Activated CD8-positive, alpha-beta memory T cell treated with anti-CD3 and anti-CD28 coated beads, Interleukin-2, amount 50 U/mL, for 24 hours (primary cell): ENCODE results near the gene ATXN7L1.

ENCODE experiments used
- DNase-seq: peaks from one replicate; pipeline ENCODE4 v3.0.0-alpha.2; 2020; ENCODE audit errors: extremely low read depth

The ATXN7L1 gene

DNA sequence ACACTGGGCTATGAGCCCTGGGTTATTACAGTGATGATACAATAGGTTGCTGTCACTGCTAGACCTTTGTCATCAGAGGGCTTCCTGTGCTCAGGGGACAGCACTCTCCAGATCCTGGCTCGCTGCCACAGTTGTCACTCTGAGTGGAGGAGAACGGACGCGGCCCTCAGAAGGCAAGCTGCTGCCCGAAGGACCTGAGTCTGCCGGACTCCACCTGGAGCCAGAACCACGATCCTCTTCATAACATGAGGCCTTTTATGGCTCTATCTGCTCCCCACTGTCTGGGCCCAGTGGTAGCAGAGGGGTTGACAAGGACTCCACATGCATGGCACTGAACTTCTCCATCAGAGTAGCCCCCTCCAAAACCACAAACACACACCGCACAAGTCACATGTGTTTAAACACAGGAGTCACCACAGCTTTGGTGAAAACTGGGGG lies 200.4 kb downstream of the ATXN7L1 start:
- peak; percentile 29 for DNase-seq

DNA sequence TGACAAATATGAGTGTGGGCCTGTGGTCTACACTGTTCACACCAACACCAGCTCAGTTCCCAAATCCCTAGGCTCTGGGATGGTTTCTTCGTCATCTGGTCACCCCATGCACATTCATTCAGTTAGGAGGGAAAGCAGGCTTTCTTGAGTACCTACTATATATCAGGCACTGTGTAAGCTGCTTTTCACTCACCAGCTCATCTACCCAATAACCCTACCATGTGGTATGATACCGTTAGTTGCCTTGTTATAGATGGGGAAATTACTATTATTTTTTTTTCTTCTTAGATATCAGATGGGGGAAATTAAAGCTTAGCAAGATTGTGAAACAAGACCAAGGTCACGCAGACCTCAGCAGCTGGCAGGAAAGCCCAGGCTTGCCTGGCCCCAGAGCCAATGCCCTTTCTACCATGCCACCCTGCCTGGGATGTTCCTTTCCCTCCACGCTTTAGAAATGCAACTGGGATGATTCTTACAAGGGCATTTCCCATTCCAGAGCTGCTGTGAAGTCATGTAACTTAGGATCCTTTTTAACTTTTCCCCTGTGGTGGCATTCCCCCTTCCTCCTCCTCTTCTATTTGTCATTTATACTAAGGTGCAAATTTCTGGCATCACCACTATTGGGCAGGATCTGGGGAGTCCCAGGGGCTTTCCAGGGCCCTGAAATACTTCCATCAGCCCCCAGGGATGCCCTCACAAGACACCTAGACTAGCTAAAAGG lies 202.0 kb downstream of the ATXN7L1 start:
- no peak for DNase-seq

GRCh38 chr7:105673367-105674084 lies 202.9 kb downstream of the ATXN7L1 start:
- no peak for DNase-seq

- DNase-seq = no peak
Observed at GRCh38 chr7:105672801-105673200, 203.6 kb downstream of the ATXN7L1 start.

DNA sequence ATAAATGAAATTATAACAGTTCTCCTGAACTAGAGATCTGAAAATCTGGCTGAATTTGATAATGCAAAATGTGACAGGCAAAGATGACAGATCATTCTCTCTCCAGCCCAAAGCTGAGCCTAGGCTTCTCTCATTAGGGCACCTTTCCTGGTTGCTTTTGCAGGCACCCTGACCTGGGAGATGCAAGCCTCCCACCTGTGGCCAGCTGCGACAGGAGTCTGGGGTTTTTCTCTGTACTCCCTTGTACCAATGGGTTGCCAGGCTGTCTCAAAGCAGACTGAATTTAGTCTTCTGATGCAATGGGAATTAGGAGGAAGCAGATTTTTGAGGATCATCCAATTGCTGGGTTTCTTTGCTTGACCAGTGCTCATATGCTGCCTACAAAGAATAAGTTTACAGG lies 210.1 kb downstream of the ATXN7L1 start:
- DNase-seq = no peak

GRCh38 chr7:105665684-105666083 lies 210.7 kb downstream of the ATXN7L1 start:
- DNase-seq = no peak

- DNase-seq = no peak
Observed at GRCh38 chr7:105664816-105665525, 211.4 kb downstream of the ATXN7L1 start.

DNA sequence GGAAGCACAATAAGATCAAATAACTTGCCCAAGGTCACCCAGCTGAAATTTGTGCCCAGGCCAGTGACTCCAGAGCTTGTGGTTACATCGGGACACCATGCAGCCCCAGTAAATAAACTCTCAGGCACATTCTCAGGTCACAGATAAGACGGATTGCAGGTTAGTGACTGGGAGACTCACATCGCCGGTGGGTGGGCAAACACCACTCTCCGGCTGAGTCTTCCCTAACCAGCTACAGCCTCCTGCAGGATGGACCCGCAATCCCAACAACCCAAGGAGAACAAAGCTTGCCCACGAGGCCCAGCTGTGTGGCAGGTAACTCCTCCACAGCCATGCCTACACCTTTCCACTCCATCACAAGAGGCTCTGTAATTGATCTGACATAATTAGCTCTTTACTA lies 213.4 kb downstream of the ATXN7L1 start:
- no peak for DNase-seq

- no peak for DNase-seq
Observed at GRCh38 chr7:105661625-105662024, 214.8 kb downstream of the ATXN7L1 start.

DNA sequence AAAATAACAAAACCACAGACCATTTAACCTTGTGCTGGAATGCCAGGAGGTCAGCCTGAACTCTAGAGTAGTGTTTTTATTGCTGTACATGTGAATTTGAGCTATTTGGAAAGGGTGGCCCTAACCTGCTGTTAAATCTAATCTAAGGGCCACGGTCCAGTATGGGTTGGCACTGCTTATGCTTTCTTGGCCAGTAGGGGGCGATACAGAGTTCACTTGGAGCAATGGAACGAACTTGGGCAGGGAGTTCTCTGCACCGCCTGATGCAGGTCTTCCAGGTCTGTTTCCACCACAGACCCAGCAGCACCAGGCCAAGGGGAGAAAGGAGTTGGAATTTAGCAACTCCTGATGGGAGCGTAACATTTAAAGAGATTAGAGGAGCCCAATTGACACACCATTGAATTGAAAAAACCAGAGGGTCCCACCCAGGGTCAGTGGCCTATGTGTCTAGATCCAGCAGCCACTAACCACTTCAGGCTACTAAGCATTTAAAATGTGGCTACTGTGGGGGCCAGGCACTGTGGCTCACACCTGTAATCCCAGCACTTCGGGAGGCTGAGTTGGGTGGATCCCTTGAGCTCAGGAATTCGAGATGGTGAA lies 219.4 kb downstream of the ATXN7L1 start:
- peak; percentile 40 for DNase-seq

GRCh38 chr7:105655500-105656380 lies 220.7 kb downstream of the ATXN7L1 start:
- no peak for DNase-seq

DNA sequence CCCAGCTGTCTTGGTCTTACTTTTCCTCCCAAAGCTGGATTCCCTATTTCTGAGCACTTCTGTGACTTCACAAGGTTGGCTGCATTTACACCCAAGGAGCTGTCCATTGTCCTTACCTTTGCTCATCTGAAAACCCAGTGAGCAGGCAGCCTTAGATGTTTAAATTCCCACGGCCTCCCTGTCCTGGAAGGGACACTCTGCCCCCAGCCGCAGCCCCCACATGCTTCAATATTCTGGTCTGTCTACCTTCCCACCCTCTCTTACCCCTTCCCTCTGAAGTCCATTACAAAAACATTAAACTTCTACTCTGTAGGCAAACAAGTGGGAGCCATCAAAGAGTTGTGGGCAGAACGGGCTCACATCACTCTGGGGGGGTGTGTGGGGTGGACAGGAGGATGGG lies 221.3 kb downstream of the ATXN7L1 start:
- DNase-seq = no peak

GRCh38 chr7:105654095-105654686 lies 222.2 kb downstream of the ATXN7L1 start:
- DNase-seq = no peak

GRCh38 chr7:105653441-105654005 lies 222.9 kb downstream of the ATXN7L1 start:
- DNase-seq = no peak

- peak; percentile 30 for DNase-seq
Observed at GRCh38 chr7:105652359-105652993, 223.9 kb downstream of the ATXN7L1 start.

GRCh38 chr7:105651798-105652197 lies 224.6 kb downstream of the ATXN7L1 start:
- no peak for DNase-seq

- no peak for DNase-seq
Observed at GRCh38 chr7:105650382-105650970, 225.9 kb downstream of the ATXN7L1 start.

DNA sequence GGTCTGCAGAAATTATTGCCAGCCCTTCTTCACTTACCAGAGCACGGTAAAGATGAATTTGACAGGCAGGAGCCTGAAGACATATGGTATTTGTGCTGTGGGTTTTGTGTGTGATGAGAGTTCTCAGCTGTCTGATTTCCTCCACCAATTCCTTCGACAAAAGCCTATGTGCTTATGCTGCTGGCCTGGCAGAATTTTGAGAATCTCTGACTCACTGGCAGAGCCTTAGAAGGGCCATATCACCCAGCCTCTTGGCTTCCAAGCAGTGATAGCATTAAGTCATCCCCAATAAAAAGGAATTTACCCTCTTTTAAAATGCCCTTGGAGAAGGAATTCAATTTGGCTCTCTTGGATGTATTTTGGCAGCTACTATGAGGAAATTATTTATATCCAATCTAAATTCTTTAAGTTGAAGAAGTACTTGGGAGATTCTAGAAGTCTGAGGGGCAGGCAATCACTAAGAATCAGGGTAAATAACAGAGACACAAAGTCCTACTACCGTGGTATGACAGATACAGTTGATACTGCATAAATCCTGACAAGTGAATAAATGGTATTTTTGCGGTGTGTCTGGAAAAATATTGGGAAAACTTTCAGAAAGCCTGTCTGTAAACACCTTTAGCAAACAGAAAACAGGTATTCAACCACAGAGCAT lies 226.5 kb downstream of the ATXN7L1 start:
- no peak for DNase-seq
